CD4-positive, CD25-positive, alpha-beta regulatory T cell (primary cell): Measurements from ENCODE around the gene STXBP4. TPM values are rescaled to one million over a fixed set of nuclear protein-coding genes. Genes with fewer than 3 reads are reported as not detected.

Experiments used
- ATAC-seq, 2 donors: fragments of 150-1000 bp; cut with Tn5 transposase; one replicate each; pipeline ENCODE4 v1.10.0; 2021; ENCODE audit warnings: low read depth in 2 of 2, moderate number of reproducible peaks in 2 of 2, moderate library complexity in 1 of 2
- DNase-seq, 3 donors: peaks; one replicate each; pipeline versions ENCODE4 v3.0.0 to v3.0.0-alpha.2; 2012 to 2022; ENCODE audit warnings: mixed read lengths in 1 of 3
- H3K27ac ChIP-seq: one replicate; pipeline ENCODE4 v1.7.0; 2013; ENCODE audit warnings: mild to moderate bottlenecking, low read length; ENCODE audit not compliant: insufficient read depth, poor library complexity, severe bottlenecking
- H3K27me3 ChIP-seq: one replicate; pipeline ENCODE4 v1.7.0; 2013; ENCODE audit warnings: low read length; ENCODE audit not compliant: control insufficient read depth, insufficient read depth
- H3K36me3 ChIP-seq: one replicate; pipeline ENCODE4 v1.7.0; 2013; ENCODE audit warnings: mild to moderate bottlenecking, low read length, moderate library complexity; ENCODE audit not compliant: control insufficient read depth, insufficient read depth
- H3K4me1 ChIP-seq: 2 replicates; pipeline ENCODE4 v1.7.0; 2013; ENCODE audit warnings: mild to moderate bottlenecking, low read length; ENCODE audit not compliant: insufficient read depth, control insufficient read depth, poor library complexity, severe bottlenecking
- H3K4me3 ChIP-seq: one replicate; pipeline ENCODE4 v1.7.0; 2013; ENCODE audit warnings: low read depth, mild to moderate bottlenecking, low read length, moderate library complexity
- H3K9me3 ChIP-seq, 2 experiments: 1 replicate in 1 of 2; 2 replicates in 1 of 2; pipeline ENCODE4 v1.7.0; 2013; ENCODE audit warnings: low read length in 2 of 2, mild to moderate bottlenecking in 1 of 2, moderate library complexity in 1 of 2; ENCODE audit not compliant: control insufficient read depth in 2 of 2
- H3K27ac Mint-ChIP-seq, 3 donors: one replicate each; pipeline ENCODE4 v1.8.0; 2020 to 2022; ENCODE audit warnings: mild to moderate bottlenecking in 3 of 3, mixed read lengths in 3 of 3, moderate library complexity in 2 of 3
- H3K27me3 Mint-ChIP-seq: one replicate; pipeline ENCODE4 v1.8.0; 2022; ENCODE audit warnings: mild to moderate bottlenecking, mixed read lengths
- H3K36me3 Mint-ChIP-seq: one replicate; pipeline ENCODE4 v1.8.0; 2020; ENCODE audit warnings: mixed read lengths
- H3K4me1 Mint-ChIP-seq, 4 donors: one replicate each; pipeline ENCODE4 v1.8.0; 2020 to 2022; ENCODE audit warnings: mixed read lengths in 4 of 4, mild to moderate bottlenecking in 1 of 4
- H3K4me3 Mint-ChIP-seq, 4 donors: one replicate each; pipeline ENCODE4 v1.8.0; 2020 to 2022; ENCODE audit warnings: mild to moderate bottlenecking in 4 of 4, mixed read lengths in 4 of 4, moderate library complexity in 3 of 4
- H3K9me3 Mint-ChIP-seq, 7 donors: one replicate each; pipeline ENCODE4 v1.8.0; 2020 to 2022; ENCODE audit warnings: mixed read lengths in 7 of 7, mild to moderate bottlenecking in 3 of 7, moderate library complexity in 2 of 7
- polyA plus RNA-seq, 4 donors: library from polyadenylated mRNA; unstranded; fragments of 300-500 nt; fragmentation: Illumina TruSeq; gene quantifications; one replicate each; pipeline ENCODE4 v1.2.3, GENCODE V29; 2021
- total RNA-seq: library from RNA; stranded (reverse); gene quantifications from one replicate; pipeline ENCODE4 v1.2.3, GENCODE V29; 2022

STXBP4 gene
- total and polyA plus RNA-seq, 5 donors from 2014 or later = 2.4 to 7.6 (median 2.7) TPM

GRCh38 chr17:54950116-54950515 is 18.4 kb upstream of the STXBP4 start:
- Mint-ChIP-seq H3K27me3 (peaks cover 19% of the 10 kb centered on the region), H3K4me3 (no peak overlapping the region), H3K9me3 (peaks cover 0 to 2% (median 0%) of the 10 kb centered on the region in 7 donors), H3K36me3 (peaks cover 13% of the 10 kb centered on the region), H3K27ac (no peak overlapping the region), H3K4me1 (peaks cover 0 to 3% (median 0%) of the 10 kb centered on the region in 4 donors)
- Histone ChIP-seq H3K9me3 (no peaks in the 10 kb centered on the region), H3K36me3 (no peaks in the 10 kb centered on the region), H3K27ac (no peak overlapping the region), H3K4me1 (no peaks in the 10 kb centered on the region), H3K27me3 (peaks cover 6% of the 10 kb centered on the region), H3K4me3 (no peak overlapping the region)
- ATAC-seq = no peak
- no peak for DNase-seq

- Mint-ChIP-seq H3K9me3 (peaks cover 0 to 2% (median 0%) of the 10 kb centered on the region in 7 donors), H3K27ac (no peak overlapping the region), H3K36me3 (peaks cover 13% of the 10 kb centered on the region), H3K27me3 (peaks cover 10% of the 10 kb centered on the region), H3K4me1 (peaks cover 0 to 3% (median 0%) of the 10 kb centered on the region in 4 donors), H3K4me3 (no peak overlapping the region)
- Histone ChIP-seq H3K27me3 (peaks cover 1% of the 10 kb centered on the region), H3K4me3 (no peak overlapping the region), H3K4me1 (no peaks in the 10 kb centered on the region), H3K27ac (no peak overlapping the region), H3K36me3 (no peaks in the 10 kb centered on the region), H3K9me3 (no peaks in the 10 kb centered on the region)
- no peak for DNase-seq
- ATAC-seq = no peak
Measured at GRCh38 chr17:54951286-54951685, 17.3 kb upstream of the STXBP4 start.

GRCh38 chr17:54956791-54957190 is 11.8 kb upstream of the STXBP4 start:
- H3K4me1 ChIP-seq = no peaks in the 10 kb centered on the region

GRCh38 chr17:54967621-54968261 is 824 bp upstream of the STXBP4 start:
- no peaks in the 10 kb centered on the region for H3K9me3 Mint-ChIP-seq
- peak overlapping the region in 1 of 3 donors; percentile 74 for H3K27ac Mint-ChIP-seq
- no peaks in the 10 kb centered on the region for H3K27me3 Mint-ChIP-seq
- H3K36me3 Mint-ChIP-seq = peaks cover 16% of the 10 kb centered on the region
- Histone ChIP-seq H3K9me3 (no peaks in the 10 kb centered on the region), H3K4me3 (peak overlapping the region; percentile 94), H3K27me3 (no peaks in the 10 kb centered on the region), H3K4me1 (peaks cover 27% of the 10 kb centered on the region), H3K36me3 (peaks cover 19% of the 10 kb centered on the region), H3K27ac (peak overlapping the region; percentile 79)
- peaks cover 6 to 34% (median 31%) of the 10 kb centered on the region in 4 donors for H3K4me1 Mint-ChIP-seq
- ATAC-seq = peak; percentile 13 to 22
- no peak for DNase-seq
- H3K4me3 Mint-ChIP-seq = no peak overlapping the region

More at GRCh38 chr17:54956791-54957190, 11.8 kb upstream of the STXBP4 start:
- Histone ChIP-seq H3K4me3 (no peak overlapping the region), H3K36me3 (peaks cover 34% of the 10 kb centered on the region), H3K27me3 (no peaks in the 10 kb centered on the region), H3K27ac (no peak overlapping the region), H3K9me3 (no peaks in the 10 kb centered on the region)
- H3K27ac Mint-ChIP-seq = peak overlapping the region in 1 of 3 donors; percentile 38
- H3K4me1 Mint-ChIP-seq = peaks cover 4 to 10% (median 5%) of the 10 kb centered on the region in 4 donors
- peaks cover 36% of the 10 kb centered on the region for H3K36me3 Mint-ChIP-seq
- DNase-seq (no peak), ATAC-seq (no peak)
- no peak overlapping the region for H3K4me3 Mint-ChIP-seq
- H3K9me3 Mint-ChIP-seq = no peaks in the 10 kb centered on the region
- no peaks in the 10 kb centered on the region for H3K27me3 Mint-ChIP-seq

- peaks cover 27% of the 10 kb centered on the region for H3K4me1 ChIP-seq
- DNase-seq (peak in 1 of 3 donors; percentile 2), ATAC-seq (peak; percentile 9 to 22)
- H3K4me1 Mint-ChIP-seq = peaks cover 6 to 36% (median 32%) of the 10 kb centered on the region in 4 donors
- peaks cover 6% of the 10 kb centered on the region for H3K36me3 Mint-ChIP-seq
- peak overlapping the region; percentile 94 for H3K4me3 ChIP-seq
- no peaks in the 10 kb centered on the region for H3K9me3 ChIP-seq
- peak overlapping the region; percentile 79 for H3K27ac ChIP-seq
- no peak overlapping the region for H3K27ac Mint-ChIP-seq
- peaks cover 7% of the 10 kb centered on the region for H3K36me3 ChIP-seq
- no peaks in the 10 kb centered on the region for H3K27me3 Mint-ChIP-seq
- H3K27me3 ChIP-seq = no peaks in the 10 kb centered on the region
- no peak overlapping the region for H3K4me3 Mint-ChIP-seq
- no peaks in the 10 kb centered on the region for H3K9me3 Mint-ChIP-seq
Measured at GRCh38 chr17:54968988-54969332, 395 bp downstream of the STXBP4 start.

- Histone ChIP-seq H3K9me3 (no peaks in the 10 kb centered on the region), H3K4me1 (peaks cover 27% of the 10 kb centered on the region), H3K27ac (peak overlapping the region; percentile 79), H3K27me3 (no peaks in the 10 kb centered on the region), H3K4me3 (peak overlapping the region; percentile 94), H3K36me3 (no peaks in the 10 kb centered on the region)
- Mint-ChIP-seq H3K36me3 (peaks cover 3% of the 10 kb centered on the region), H3K4me3 (no peak overlapping the region), H3K27ac (no peak overlapping the region), H3K4me1 (peaks cover 6 to 36% (median 32%) of the 10 kb centered on the region in 4 donors), H3K27me3 (no peaks in the 10 kb centered on the region), H3K9me3 (no peaks in the 10 kb centered on the region)
- DNase-seq = peak in 1 of 3 donors; percentile 14
- no peak for ATAC-seq
Measured at GRCh38 chr17:54969658-54970572, 1.4 kb downstream of the STXBP4 start.

GRCh38 chr17:54971147-54971546 is 2.6 kb downstream of the STXBP4 start:
- no peaks in the 10 kb centered on the region for H3K9me3 Mint-ChIP-seq
- DNase-seq = no peak
- H3K4me3 Mint-ChIP-seq = peak overlapping the region in 1 of 4 donors; percentile 44
- H3K27me3 Mint-ChIP-seq = no peaks in the 10 kb centered on the region
- no peaks in the 10 kb centered on the region for H3K27me3 ChIP-seq
- no peaks in the 10 kb centered on the region for H3K36me3 ChIP-seq
- no peak for ATAC-seq
- no peak overlapping the region for H3K4me3 ChIP-seq
- H3K27ac Mint-ChIP-seq = no peak overlapping the region
- no peaks in the 10 kb centered on the region for H3K36me3 Mint-ChIP-seq
- no peak overlapping the region for H3K27ac ChIP-seq
- peaks cover 13 to 39% (median 23%) of the 10 kb centered on the region in 4 donors for H3K4me1 Mint-ChIP-seq
- peaks cover 26% of the 10 kb centered on the region for H3K4me1 ChIP-seq
- no peaks in the 10 kb centered on the region for H3K9me3 ChIP-seq
